B cell (primary cell): ENCODE data around the gene PCSK6. TPM values are rescaled to one million over a fixed set of nuclear protein-coding genes. Genes with fewer than 3 reads are reported as not detected.

Experiments
- ATAC-seq: fragments of 200-7000 bp; cut with Tn5 transposase; one replicate; pipeline ENCODE4 v1.10.0; 2021; ENCODE audit warnings: low read depth, mild to moderate bottlenecking, moderate number of reproducible peaks, moderate library complexity
- CTCF ChIA-PET: fragments of 350-600 bp; sonication (Branson Sonifier 250); formaldehyde crosslinking; loops from one replicate; lab custom pipeline; 2021; ENCODE audit warnings: antibody characterized with exemption, inconsistent platforms; lab: Charles Lee
- POLR2A ChIA-PET: fragments of 350-600 bp; sonication (Branson Sonifier 250); formaldehyde crosslinking; loops from one replicate; lab custom pipeline; 2021; ENCODE audit warnings: antibody characterized with exemption; lab: Charles Lee
- DNase-seq: peaks from one replicate; pipeline ENCODE4 v3.0.0; 2013
- H2AFZ ChIP-seq: 2 replicates; pipeline ENCODE4 v1.6.1; 2012; ENCODE audit warnings: mild to moderate bottlenecking, low read depth, low read length; ENCODE audit not compliant: insufficient read depth, poor library complexity, severe bottlenecking
- H3K27ac ChIP-seq, 2 donors: 1 replicate in 1 of 2; 2 replicates in 1 of 2; pipeline ENCODE4 v1.5.1; 2012 to 2013; ENCODE audit warnings: low read length in 2 of 2, mild to moderate bottlenecking in 2 of 2, moderate library complexity in 1 of 2
- H3K27me3 ChIP-seq, 4 experiments: fragments of 200-600 bp in 1 of 4; sonication (generic) in 1 of 4; replicated peaks in 1 of 4; 1 replicate in 2 of 4; 2 replicates in 2 of 4; pipeline versions ENCODE4 v1.6.1 to v1.7.0; 2013 to 2016; ENCODE audit warnings: low read length in 3 of 4, mild to moderate bottlenecking in 2 of 4, mixed read lengths in 1 of 4, moderate library complexity in 1 of 4; ENCODE audit not compliant: insufficient read depth in 4 of 4, control insufficient read depth in 3 of 4; ENCODE audit errors: control extremely low read depth in 1 of 4
- H3K36me3 ChIP-seq, 2 experiments: replicated peaks in 1 of 2; 1 replicate in 1 of 2; 2 replicates in 1 of 2; pipeline versions ENCODE4 v1.6.1 to v1.7.1; 2013; ENCODE audit warnings: low read length in 1 of 2; ENCODE audit not compliant: insufficient read depth in 2 of 2, control insufficient read depth in 1 of 2; ENCODE audit errors: control extremely low read depth in 1 of 2, extremely low read depth in 1 of 2
- H3K4me1 ChIP-seq, 2 donors: fragments of 200-600 bp in 1 of 2; sonication (generic) in 1 of 2; 1 replicate in 1 of 2; 2 replicates in 1 of 2; pipeline versions ENCODE4 v1.5.1 to v1.6.1; 2013 to 2017; ENCODE audit warnings: low read length in 2 of 2; ENCODE audit not compliant: control insufficient read depth in 2 of 2, insufficient read depth in 2 of 2
- H3K4me2 ChIP-seq: replicated peaks from 2 replicates; pipeline ENCODE3; 2012; ENCODE audit warnings: mild to moderate bottlenecking, low read depth, low read length; ENCODE audit not compliant: poor library complexity, severe bottlenecking
- H3K4me3 ChIP-seq, 5 experiments: fragments of 200-600 bp in 1 of 5; sonication (generic) in 1 of 5; 1 replicate in 3 of 5; 2 replicates in 2 of 5; pipeline versions ENCODE4 v1.5.1 to v1.7.0; 2011 to 2016; ENCODE audit warnings: low read length in 4 of 5, mild to moderate bottlenecking in 4 of 5, low read depth in 2 of 5, control low read depth in 1 of 5, moderate library complexity in 1 of 5; ENCODE audit not compliant: insufficient read depth in 1 of 5; ENCODE audit errors: control extremely low read depth in 1 of 5, extremely low read depth in 1 of 5
- H3K79me2 ChIP-seq: fragments of 200-600 bp; sonication (generic); one replicate; pipeline ENCODE4 v1.6.0; 2016; ENCODE audit warnings: low read length; ENCODE audit not compliant: control insufficient read depth, insufficient read depth
- H3K9ac ChIP-seq: fragments of 200-600 bp; sonication (generic); 2 replicates; pipeline ENCODE4 v1.6.1; 2017; ENCODE audit warnings: mild to moderate bottlenecking, low read length, moderate library complexity
- H3K9me3 ChIP-seq, 3 donors: one replicate each; pipeline versions ENCODE4 v1.6.1 to v1.7.1; 2013; ENCODE audit warnings: low read length in 2 of 3; ENCODE audit not compliant: control insufficient read depth in 2 of 3, insufficient read depth in 1 of 3; ENCODE audit errors: control extremely low read depth in 1 of 3
- H4K20me1 ChIP-seq: 2 replicates; pipeline ENCODE4 v1.6.0; 2012; ENCODE audit warnings: mild to moderate bottlenecking, low read length; ENCODE audit not compliant: insufficient read depth, control insufficient read depth, poor library complexity, severe bottlenecking
- H3K27ac Mint-ChIP-seq: one replicate; pipeline ENCODE4 v1.8.0; 2021; ENCODE audit warnings: mixed read lengths
- H3K27me3 Mint-ChIP-seq: one replicate; pipeline ENCODE4 v1.8.0; 2021; ENCODE audit warnings: mixed read lengths
- H3K4me1 Mint-ChIP-seq: one replicate; pipeline ENCODE4 v1.8.0; 2021; ENCODE audit warnings: mixed read lengths
- H3K4me3 Mint-ChIP-seq: one replicate; pipeline ENCODE4 v1.8.0; 2021; ENCODE audit warnings: mixed read lengths
- H3K9me3 Mint-ChIP-seq: one replicate; pipeline ENCODE4 v1.8.0; 2022; ENCODE audit warnings: mixed read lengths; ENCODE audit not compliant: insufficient read depth
- CTCF ChIP-seq: fragments of 200-600 bp; IDR thresholded peaks from one replicate; pipeline ENCODE4 v1.8.0; 2022; ENCODE audit warnings: antibody characterized with exemption, mild to moderate bottlenecking
- EZH2 ChIP-seq: IDR thresholded peaks from 2 replicates; pipeline ENCODE4 v1.6.1; 2012; ENCODE audit warnings: borderline replicate concordance, low read depth, mild to moderate bottlenecking, moderate library complexity, low read length; ENCODE audit not compliant: insufficient read depth, poor library complexity, severe bottlenecking
- WGBS: methylation state at CpG from one replicate; pipeline ENCODE4 v1.1.5; 2013; ENCODE audit warnings: missing lambda C conversion rate; ENCODE audit not compliant: insufficient coverage; 5-methylcytosine and 5-hydroxymethylcytosine counted together
- intact Hi-C: fragments of 100-400 bp; cut with micrococcal nuclease; formaldehyde crosslinking; loops from one replicate; pipeline ENCODE4 v1.10.0; 2022
- polyA plus RNA-seq: library from polyadenylated mRNA; depleted of rRNA; stranded (reverse); fragments of >200 nt; gene quantifications from 2 replicates; pipeline ENCODE4 v1.2.3, GENCODE V29; 2012
- total RNA-seq, 2 donors: library from RNA; stranded (reverse); fragments of 120-200 nt in 1 of 2; gene quantifications; 1 replicate in 1 of 2; 2 replicates in 1 of 2; pipeline versions ENCODE4 v1.2.3 to v1.2.4, GENCODE V29; 2013 to 2022

PCSK6 gene
- total and polyA plus RNA-seq, 2 donors (not counting 1 experiment from before 2014, with no cell fraction given): 0.66 to 1.6 TPM

- H3K9me3 Mint-ChIP-seq: no peaks in the 10 kb centered on the region
- no peak for ATAC-seq
- Histone ChIP-seq H3K36me3 (no peaks in the 10 kb centered on the region), H3K27me3 (peaks cover 0 to 19% (median 2%) of the 10 kb centered on the region in 4 experiments), H2AFZ (no peak overlapping the region), H3K9ac (no peak overlapping the region), H4K20me1 (no peaks in the 10 kb centered on the region), H3K4me3 (no peak overlapping the region), H3K79me2 (no peaks in the 10 kb centered on the region), H3K9me3 (peaks cover 0 to 13% (median 0%) of the 10 kb centered on the region in 3 donors), H3K4me2 (no peak overlapping the region), H3K4me1 (peaks cover 6 to 7% of the 10 kb centered on the region in 2 donors), H3K27ac (no peak overlapping the region)
- peaks cover 7% of the 10 kb centered on the region for H3K4me1 Mint-ChIP-seq
- intact Hi-C loops: no loop called here
- DNase-seq: no peak
- no peak for TF ChIP-seq CTCF
- no peak for TF ChIP-seq EZH2
- CTCF ChIA-PET: no interaction called here
- 58% methylated on average over 10 of the region's 12 CpGs for WGBS
- H3K27ac Mint-ChIP-seq: no peak overlapping the region
- no peak overlapping the region for H3K4me3 Mint-ChIP-seq
- POLR2A ChIA-PET: no interaction called here
- peaks cover 13% of the 10 kb centered on the region for H3K27me3 Mint-ChIP-seq
These were observed 42.9 kb downstream of the PCSK6 start for GRCh38 chr15:101446518-101447167.
